GM21825 (cell line): ENCODE results near the gene TSPAN5.
"Not testable (repeated sequence)": the region's sequence is repeated elsewhere in the genome, so short reads cannot be mapped to it uniquely, and the experiment has no call there.

Source experiments
- ATAC-seq: cut with Tn5 transposase; IDR thresholded peaks from one replicate; pipeline ENCODE4 v1.9.1; 2021; ENCODE audit warnings: mild to moderate bottlenecking, moderate library complexity; ENCODE audit not compliant: unreplicated experiment

TSPAN5 gene

DNA sequence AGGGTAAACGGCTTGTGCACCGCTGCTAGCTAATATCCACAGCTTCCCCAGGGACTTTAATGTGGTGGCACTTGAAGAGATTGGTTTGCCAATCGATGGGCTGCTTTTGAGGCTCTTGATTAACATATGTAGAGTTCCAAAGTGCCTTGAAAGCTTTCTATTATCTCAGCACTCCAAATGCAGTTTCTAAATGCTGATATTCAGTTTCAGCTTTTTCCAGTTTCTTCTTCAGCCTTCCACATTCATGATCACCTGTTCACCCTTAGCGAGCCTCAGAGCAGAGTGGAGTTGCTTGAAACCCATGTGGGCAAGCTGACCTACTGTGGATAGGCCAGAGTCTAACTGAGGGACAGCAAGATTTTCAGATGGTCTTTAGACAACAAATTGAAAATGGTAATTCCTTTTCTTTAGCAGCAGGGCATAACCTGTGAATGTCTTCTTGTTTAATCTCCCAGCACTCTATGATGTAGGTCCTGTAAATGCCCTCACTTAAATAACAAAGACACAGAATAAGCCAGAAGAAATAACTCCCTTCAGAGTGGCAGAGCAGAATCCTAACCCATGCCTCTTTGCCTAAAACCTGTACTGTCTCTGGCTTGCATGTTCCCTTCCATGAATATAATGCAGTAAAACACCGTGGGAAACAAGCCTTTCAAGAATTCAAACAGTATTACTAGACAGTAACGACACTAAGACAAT is 99.8 kb downstream of the TSPAN5 start:
- ATAC-seq = no peak

GRCh38 chr4:98557194-98557892 is 101.1 kb downstream of the TSPAN5 start:
- no peak for ATAC-seq

GRCh38 chr4:98556451-98556850 is 102.0 kb downstream of the TSPAN5 start:
- no peak for ATAC-seq

DNA sequence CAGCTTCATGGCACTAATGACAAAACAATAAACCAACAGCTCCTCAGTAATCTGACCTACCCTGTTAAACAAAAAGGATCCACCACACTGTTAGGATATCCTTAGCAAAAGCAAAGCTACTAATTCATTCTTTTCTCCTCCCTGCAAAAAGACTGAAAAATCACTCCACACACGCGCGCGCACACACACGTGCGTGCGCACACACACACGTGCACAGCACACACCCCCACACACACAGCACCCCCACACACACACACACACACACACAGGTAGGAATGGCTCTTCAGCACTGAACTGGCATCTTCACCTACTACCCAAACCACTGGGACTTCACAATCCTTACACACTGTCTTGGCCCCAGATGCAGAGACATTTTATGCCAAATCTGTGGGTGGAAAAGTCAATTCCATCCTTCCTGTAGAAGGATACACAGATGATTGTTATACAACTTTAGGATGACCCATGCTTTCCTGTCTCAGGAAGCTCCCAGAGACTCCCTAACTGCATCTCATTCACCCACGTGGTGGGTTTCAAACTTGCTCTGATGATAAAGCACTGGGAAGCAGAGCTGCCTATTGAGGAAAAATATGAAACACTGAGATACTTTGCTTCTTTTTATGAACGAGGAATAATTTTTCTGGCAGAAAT is 102.5 kb downstream of the TSPAN5 start:
- no peak for ATAC-seq

DNA sequence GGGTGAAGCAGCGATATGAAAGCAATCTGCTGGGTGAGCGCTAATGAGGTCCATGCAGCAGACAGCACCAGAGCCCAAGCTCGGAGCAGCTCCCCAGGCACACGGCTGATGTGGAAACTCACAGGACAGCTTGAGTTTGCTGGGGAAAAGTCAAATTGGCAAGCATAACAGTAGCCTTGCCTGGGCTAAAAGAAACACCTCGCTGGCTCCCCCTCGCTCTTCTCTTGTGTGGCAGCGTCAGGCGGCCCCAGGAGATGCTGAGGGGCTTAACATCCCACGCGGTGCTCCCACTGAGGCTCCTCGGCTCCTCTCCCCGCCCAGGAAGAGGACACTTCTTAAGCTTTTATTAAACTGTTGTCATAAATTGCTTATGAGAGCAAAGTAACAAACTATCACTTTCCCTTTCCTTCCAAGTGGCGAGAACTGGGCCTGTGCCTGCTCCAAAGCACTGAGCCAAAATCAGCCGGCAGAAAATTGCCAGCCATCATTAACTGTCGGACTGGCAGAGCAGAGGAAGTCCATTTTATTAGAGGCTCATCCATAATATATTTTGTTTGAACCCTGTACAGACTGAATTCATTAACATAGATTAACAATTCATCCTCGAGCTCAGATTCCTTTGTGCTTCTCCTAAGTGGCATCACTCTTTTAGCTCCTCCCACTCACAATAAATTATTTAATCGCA is 111.4 kb downstream of the TSPAN5 start:
- no peak for ATAC-seq

- no peak for ATAC-seq
Observed at GRCh38 chr4:98544818-98545414, 113.5 kb downstream of the TSPAN5 start.

- ATAC-seq = no peak
Observed at GRCh38 chr4:98544141-98544817, 114.1 kb downstream of the TSPAN5 start.

DNA sequence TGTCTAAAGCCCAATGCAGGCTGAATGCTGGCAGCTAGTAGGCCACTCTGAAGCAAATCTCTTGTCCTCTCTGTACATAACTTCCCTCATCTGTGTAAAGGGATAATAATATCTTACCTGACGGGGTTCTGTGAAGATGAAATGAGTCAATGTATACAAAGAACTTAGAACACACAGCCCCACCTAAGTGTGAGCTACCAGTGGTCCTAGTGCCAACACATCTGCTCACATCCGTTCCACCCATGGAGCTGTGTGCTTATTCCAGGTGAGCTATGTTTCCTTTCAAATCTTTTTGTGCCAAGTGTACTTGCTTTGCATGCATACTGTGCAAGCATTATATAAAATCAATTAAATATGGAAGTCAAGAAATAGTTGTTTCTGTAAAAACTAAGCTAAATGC is 116.4 kb downstream of the TSPAN5 start:
- no peak for ATAC-seq

- no peak for ATAC-seq
Observed at GRCh38 chr4:98540803-98541202, 117.6 kb downstream of the TSPAN5 start.

- no peak for ATAC-seq
Observed at GRCh38 chr4:98539741-98540140, 118.7 kb downstream of the TSPAN5 start.

DNA sequence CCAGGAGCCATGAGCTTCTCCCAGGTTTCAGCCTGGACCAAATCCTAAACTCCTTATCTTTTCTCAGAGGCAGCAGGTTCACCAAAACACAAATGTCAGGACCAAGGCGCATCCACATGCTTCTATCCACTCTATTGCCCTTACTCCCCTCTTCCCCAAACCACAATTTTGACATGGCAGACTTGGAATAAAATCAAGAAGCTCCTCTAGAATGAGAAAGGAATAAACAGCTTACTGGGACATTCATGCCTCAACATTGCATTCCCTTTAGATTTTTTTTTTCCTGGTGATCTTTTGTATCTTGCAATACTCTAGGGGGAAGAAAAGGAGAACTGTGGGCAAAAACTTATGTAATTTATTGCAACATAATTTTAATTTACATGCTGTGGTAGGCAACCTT is 119.1 kb downstream of the TSPAN5 start:
- ATAC-seq = no peak

- no peak for ATAC-seq
Observed at GRCh38 chr4:98536631-98537030, 121.8 kb downstream of the TSPAN5 start.

- ATAC-seq = not testable (repeated sequence)
Observed at GRCh38 chr4:98534146-98534545, 124.3 kb downstream of the TSPAN5 start.

GRCh38 chr4:98530572-98530971 is 127.8 kb downstream of the TSPAN5 start:
- no peak for ATAC-seq

GRCh38 chr4:98529970-98530569 is 128.3 kb downstream of the TSPAN5 start:
- ATAC-seq = no peak

- no peak for ATAC-seq
Observed at GRCh38 chr4:98528882-98529281, 129.5 kb downstream of the TSPAN5 start.

GRCh38 chr4:98527534-98528269 is 130.7 kb downstream of the TSPAN5 start:
- no peak for ATAC-seq

GRCh38 chr4:98524230-98524629 is 134.2 kb downstream of the TSPAN5 start:
- ATAC-seq = no peak

DNA sequence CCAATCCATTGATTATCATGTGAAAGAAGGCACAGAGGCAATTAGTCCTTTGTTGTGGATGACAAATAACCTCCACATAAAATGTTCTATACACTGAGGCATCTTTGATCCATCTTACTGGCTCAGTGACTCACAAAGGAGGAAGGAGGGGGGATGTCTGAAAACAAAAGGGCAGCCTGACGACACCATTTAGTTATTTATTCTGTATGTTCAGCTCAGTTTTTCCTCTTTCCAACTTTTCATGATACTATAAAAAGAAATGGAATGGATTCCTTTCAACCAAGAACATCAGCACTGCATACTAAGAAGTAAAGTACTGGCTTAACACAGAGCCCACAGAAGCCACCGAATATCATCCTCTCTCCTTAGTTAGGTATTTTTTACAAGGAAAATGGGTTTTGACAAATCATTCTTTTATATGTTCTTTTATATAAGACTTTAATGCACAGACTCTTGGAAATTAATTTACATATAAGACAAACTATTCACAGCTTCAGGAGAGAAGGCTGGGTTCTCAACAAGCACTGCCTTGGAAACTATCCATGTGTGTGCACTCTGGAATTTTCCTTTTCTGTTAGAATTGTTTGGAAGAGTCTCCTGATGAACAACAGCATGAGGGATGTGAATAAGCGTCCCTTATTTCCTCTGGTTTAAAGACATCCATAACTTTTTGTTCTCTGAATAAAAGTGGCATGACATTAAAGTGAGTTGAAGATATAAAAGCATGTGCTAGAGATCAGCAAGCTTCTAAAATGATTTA is 135.6 kb downstream of the TSPAN5 start:
- ATAC-seq = no peak
